HG03571 (cell line): ENCODE measurements around the gene CAMK2D.
"Not testable (repeated sequence)": the region's sequence is repeated elsewhere in the genome, so short reads cannot be mapped to it uniquely, and the experiment has no call there.

ENCODE experiments used
- ATAC-seq: cut with Tn5 transposase; IDR thresholded peaks from one replicate; pipeline ENCODE4 v1.9.1; 2021; ENCODE audit not compliant: unreplicated experiment

Gene CAMK2D

DNA sequence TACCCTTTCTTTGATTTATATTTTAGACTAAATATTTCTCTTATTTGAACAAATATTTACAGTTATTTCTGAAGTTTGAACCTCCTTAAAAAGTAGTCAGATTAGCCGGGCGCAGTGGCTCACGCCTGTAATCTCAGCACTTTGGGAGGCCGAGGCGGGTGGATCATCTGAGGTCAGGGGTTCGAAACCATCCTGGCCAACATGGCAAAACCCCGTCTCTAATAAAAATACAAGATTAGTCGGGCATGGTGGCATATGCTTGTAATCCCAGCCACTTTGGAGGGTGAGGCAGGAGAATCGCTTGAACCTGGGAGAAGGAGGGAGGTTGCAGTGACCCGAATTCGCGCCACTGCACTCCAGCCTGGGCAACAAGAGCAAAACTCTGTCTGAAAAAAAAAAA is 2.4 kb upstream of the CAMK2D start:
- ATAC-seq, result not testable (repeated sequence)

DNA sequence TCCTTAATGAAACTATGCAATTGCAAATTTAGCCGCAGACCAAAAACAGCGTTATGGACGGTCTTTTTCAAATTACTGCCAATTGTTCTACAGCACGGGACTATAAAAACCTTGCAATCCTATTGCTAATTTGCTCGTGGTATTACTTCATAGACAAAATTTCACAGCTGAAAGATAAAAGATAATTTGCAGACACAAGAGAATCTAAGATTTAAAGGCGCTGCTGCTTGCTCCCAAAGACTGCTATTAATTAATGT is 1.4 kb upstream of the CAMK2D start:
- ATAC-seq, result no peak

DNA sequence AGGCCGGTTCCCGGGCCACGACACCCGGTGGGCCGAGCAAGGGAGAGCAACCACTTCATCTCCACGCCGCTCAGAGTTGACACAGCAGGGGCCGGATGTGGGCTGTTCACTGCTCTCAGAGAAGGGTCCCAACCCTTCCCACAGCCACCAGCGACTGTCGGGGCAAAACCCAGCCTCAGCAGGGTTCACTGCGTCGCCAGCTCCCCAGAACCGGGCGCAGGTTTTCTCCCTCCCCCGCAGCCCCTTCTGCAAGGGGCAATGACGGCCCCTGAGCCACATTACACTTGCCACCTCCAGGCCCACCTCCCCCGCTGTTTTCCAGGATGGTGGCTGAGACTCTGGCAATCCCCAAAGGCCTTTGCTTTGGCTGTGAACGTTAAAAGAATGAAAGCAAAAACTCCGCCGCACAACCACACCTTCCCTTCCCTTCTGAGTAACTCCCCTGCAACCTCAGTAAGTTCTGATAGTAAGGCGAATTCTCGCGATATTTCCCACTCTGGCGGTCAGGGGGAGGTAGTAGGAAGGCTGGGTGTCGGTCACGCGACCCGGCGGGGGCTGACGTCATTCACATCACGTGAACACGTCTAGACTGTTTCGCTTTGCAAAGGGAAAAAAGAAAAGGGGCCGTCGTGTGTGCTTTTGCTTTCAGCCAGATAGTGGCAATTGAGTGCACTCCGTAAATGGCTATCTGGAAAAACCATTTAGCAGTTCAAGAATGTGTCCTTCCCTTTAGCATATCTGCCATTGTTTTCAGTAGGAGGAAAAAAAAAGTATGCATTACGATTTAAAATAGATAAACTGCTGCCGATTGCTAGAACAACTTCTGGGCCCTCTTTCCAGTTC is 869 bp upstream of the CAMK2D start:
- ATAC-seq, result peak; percentile 59

DNA sequence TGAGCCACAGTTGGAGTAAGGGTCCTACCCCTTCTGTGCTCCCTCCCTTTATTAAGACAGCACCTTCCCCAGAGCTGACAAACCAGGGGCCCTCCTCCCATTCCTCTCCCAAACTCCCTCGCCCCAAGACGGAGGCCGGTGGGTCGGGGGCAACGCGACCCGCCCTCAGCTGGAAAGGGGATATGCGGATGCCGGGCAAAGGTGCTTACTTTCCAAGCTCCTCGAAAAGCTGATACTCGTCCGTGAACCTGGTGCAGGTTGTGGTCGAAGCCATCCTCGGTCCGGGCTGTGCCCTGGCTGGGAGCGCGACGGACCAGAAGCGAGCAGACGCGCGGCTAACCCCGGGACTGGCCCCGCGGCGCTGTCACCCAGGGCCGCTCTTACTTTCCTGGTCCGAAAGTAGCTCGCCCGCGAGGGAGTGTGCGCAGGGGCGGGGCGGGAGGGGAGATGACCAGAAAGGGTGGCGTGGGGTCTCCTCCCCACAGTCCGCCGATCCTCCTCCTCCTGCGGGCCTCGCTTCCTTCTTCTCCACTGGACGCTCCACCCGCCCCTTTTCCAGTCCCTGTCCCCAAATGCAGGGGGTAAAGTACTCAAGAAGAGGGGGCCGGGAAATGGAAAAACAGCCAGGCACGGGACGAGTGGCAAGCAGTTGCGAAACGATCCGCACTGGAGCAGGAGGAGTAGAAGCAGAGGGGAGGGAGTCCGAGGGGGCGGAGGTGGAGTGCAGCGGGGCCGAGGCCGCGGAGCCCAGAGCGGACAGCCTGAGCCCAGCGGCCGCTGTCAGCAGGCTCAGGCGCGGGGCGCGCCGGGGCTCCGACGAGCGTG is 531 bp downstream of the CAMK2D start:
- ATAC-seq, result peak; percentile 14

DNA sequence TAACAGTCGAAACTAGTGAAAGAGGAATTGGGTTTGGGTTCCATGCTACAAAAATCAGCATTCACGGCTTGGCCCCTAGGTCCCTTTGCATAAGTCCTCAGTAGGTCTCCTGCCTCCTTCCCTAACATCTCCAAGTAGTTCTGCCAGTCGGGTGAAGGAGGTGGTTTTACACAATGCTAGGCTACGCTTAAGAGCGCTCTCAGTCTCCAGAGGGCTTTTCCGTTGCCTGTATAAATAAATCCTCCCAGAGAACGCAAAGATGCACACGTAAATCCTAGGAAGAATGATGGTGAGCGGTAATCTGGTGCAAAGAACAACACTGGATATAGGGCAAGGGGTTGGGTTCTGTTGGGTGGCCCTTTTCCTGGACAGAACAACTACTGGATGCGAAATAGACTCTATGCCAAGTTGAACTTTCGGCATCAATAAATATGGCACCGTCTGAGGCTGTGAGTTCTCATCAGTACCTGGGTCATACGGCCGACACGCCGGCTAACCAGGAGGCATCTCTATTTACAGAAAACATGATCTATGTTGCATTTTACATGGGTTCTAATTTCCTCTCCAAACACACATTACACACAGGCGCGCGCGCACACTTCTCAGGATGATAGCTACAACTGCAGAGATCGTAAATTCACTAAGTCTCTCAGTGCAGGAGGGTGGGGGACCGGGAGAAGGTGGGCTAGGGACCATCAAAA is 1.3 kb downstream of the CAMK2D start:
- no peak for ATAC-seq

DNA sequence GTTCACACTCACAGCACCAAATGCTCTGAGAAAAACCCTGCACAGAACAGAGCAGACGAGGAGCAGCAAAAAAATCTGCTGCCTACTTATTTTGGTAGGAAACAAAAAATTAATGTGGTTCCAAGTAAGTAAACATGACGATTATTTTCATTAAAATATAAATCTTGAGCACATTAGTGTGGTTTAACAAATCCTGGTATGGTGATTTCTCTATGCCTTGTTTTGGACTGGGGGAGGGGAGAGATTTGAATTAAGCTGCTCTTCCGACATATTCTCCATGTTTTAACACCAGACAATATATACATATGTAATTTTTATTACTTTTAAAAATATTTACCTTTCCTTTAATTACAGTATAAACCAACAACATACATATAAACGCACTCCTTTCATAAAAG is 1.8 kb downstream of the CAMK2D start:
- ATAC-seq, result no peak

DNA sequence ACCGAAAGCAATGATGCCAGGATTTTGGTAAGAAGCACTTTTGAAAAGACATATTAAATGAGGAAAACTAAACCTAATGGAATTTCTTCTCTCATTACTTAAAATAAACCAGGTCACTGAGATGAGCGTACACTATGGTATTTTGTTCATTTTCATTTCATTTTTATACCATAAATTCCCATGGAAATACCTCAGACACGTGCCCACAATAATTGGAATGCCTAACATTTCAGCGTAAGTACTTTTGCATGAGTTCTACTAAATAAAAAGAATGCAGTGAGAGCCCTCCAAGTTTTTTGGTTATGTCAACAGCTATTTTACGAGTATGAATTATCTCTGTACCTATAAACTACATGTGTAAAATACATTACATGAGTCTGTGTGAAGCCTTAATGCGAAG is 3.2 kb downstream of the CAMK2D start:
- no peak for ATAC-seq

DNA sequence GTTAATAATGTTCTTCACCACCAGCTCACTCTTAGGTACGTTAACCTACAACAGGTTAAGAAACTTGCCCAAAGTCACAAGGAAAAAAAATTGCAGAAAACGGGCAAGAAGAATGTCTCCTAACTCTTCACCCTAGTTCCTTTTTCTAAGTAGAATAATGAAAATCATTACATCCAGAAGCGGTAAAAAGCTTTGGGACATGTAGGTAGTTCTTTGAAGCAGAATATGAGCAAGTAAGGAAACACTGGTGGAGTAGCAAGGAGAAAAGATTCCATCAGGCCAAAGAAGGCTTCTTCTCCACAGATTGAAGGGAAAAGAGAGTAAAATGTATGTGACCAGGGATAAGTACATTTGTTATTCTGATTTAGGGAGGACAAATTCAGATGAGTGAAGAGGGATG is 4.1 kb downstream of the CAMK2D start:
- ATAC-seq, result no peak

DNA sequence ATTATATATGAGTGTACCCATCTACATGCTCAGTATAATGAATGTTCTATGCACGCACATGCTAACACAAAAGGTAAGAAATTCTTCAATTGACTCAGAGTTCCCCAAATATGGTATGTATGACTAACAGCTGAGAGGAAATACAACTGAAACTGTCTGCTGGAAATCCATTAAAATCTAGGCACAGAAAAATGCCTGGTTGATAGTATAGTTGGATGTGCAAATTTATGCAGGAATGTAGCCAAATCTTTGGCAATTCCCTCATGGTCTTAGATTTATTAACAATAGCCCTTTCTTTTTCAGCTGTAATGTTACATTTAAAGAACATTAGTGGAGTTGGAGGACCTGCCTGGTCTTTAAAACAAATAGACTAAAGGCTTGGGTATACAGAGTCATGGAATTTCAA is 5.5 kb downstream of the CAMK2D start:
- ATAC-seq, result peak; percentile 66

DNA sequence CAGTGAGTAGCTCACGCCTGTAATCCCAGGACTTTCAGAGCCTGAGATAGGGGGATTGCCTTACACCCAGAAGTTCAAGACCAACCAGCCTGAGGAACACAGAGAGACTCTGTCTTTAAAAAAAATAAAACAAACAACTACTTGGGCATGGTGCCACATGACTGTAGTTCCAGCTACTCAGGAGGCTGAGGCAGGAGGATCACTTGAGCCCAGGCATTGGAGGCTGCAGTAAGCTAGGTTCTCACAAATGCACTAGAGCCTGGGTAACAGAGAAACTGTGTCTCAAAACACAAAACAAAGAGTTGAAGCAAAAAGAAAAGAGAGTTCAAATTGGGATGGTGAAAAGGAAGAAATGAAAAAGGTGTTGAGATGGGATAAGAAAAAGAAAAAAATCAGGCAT is 10.8 kb downstream of the CAMK2D start:
- ATAC-seq, result no peak

DNA sequence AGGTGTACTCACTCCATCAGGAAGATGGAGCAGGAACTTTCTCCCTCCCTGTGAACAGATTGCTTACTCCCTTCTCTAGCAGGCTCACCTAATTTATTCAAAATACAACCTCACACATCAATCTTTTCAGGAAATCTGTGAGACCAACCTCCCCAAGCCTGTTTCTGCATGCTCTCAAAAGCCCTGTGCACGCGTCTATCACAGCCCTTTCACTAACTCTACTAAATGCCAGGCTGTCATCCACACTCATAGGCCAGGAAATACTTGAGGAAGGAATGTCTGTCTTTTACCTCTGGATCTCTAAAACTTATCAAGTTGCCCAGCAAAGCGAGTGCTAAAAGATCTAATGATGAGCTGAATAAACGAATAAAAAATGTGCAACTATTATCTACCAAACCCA is 11.2 kb downstream of the CAMK2D start:
- ATAC-seq, result no peak

DNA sequence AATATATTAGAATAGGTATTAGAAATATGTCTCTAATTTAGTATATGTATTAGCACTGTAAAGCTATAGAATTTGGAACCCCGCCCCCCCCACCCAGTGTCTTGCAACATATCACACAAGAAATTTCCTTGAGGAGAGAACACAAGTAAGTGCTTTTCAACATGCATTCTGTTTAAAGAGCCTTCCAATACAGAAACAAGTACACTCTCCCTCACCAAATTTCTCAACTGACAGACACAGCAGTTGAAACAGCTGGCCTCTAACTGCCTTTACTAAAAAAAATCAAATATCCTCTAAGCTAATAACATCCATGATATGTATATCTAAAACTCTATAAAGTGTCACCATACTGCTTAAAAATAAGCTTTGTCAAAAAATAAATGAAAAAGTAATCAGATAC is 12.4 kb downstream of the CAMK2D start:
- ATAC-seq, result no peak

DNA sequence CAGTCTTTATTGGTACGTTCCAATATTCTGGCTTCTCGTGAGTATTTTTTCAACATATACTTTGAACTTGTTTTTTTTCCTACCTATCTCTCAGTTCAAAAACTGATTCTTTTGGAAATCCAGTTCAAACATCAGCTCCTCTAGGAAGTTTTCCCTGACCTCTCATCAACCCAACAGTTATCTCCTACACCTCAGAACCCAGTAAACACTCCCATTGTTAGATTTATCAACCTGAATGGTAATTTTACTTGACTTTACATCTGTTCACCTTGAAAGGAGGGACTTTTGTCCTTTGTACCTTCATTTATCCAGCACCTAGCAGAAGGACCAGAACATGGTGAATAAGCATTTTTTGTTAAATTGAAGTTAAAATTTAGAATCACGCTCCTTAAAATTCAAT is 13.6 kb downstream of the CAMK2D start:
- ATAC-seq, result no peak

DNA sequence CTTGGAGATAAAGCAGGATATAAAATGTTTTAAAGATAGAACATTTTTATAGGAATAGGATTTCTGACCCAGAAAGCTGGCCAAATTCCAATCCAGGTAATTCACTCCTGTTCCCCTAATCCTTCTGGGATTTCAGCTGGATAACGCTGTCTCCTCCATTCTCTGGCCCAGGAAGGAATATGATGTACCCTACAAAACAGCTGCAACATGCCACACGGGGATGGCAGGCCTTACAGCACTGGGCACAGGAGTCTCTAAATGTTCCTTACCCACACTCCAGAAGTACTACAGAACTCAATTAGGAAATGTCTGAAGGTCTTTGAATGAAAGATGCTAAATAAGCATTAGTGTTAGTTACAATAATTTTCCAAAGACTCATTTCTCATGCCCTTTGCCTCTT is 15.8 kb downstream of the CAMK2D start:
- no peak for ATAC-seq

DNA sequence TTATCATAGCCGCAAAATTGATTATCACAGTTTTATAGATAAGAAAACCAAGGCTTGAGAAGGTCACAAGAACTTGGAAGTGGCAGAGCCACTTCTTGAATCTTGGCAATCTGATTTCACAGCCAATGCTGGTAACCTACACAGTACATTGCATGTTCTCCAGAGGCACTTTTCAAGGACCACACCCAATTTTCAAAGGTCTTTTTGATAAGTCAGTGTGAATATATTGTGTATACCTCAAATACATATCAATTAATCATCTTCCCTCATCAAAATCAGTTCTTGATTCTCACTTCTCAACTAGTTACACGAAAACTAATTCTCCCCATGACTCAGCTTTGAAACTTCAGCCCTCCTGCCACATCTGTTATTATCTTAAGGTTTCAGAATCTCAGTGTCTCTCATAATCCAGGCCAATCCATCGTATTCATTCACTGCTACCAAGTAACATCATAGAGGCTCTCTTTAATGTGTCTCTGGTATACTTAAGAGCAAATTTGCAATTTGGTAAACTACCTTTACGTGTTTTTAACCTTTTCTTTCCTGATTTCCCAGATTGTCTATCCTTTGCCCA is 16.8 kb downstream of the CAMK2D start:
- ATAC-seq, result no peak

DNA sequence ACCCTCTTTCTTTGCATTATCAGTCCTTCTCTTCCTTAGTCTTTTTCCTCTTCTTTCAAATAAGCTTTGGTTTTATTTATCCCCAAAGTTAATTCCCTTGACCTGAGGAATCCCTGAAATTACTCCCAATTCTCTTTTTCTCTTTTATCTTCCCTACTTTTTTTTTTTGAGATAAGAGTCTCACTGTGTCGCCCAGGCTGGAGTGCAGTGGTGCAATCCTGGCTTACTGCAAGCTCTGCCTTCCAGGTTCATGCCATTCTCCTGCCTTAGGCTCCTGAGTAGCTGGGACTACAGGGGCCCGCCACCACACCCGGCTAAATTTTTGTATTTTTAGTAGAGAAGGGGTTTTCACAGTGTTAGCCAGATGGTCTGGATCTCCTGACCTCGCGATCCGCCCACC is 17.8 kb downstream of the CAMK2D start:
- no peak for ATAC-seq

DNA sequence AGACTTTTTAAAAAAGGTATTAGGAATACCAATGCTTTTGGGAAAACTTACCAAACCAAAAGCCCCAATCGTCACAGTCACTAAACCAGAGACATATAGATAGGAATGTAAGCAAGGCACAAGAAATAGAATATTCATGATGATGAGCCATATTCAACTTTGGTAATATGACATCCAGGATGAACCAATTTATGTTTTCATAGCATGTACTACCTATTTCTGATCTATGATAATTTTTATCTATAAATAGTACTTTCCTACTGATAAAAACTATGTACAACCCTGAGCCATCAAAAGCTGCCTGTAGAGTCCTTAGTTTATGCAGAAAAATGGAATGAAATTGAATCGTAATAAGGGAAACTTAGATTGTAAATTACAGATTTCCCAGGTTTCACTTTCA is 18.9 kb downstream of the CAMK2D start:
- ATAC-seq, result no peak

DNA sequence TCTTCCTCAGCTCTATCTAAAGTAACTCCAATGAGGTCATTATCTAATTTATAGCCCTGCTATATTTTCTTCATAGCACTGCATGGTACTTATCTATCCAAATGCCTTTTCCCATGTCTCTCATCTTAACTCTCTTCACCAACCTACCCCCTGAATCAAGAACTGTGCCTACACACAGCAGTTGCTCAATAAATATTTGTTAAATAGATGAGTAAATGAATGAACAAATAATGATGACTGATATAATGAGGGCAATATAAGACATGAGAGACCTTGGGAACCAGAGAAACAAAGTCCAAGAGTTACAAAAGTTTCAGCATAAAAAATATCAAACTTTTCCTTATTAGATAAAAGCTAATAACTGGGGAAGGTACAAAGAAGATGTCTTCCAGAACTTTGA is 19.6 kb downstream of the CAMK2D start:
- ATAC-seq, result no peak

DNA sequence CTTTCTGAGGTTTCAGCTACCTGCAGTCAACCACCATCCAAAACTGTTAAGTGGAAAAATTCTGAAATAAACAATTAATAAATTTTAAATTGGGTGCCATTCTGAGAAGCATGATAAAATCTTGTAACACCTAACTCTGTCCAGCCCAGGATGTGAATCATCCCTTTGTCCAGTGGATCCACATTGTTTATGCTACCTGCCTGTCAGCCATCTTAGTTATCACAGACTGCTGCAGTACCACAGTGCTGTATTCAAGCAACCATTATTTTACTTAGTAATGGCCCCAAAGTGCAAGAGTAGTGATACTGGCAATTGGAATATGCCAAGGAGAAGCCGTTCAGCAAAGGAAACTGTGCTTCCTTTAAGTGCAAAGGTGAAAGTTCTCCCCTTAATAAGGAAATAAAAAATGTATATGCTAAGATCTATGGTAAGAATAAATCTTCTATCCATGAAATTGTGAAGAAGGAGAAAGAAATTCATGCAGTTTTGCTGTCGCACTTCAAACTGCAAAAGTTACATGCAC is 20.6 kb downstream of the CAMK2D start:
- no peak for ATAC-seq

DNA sequence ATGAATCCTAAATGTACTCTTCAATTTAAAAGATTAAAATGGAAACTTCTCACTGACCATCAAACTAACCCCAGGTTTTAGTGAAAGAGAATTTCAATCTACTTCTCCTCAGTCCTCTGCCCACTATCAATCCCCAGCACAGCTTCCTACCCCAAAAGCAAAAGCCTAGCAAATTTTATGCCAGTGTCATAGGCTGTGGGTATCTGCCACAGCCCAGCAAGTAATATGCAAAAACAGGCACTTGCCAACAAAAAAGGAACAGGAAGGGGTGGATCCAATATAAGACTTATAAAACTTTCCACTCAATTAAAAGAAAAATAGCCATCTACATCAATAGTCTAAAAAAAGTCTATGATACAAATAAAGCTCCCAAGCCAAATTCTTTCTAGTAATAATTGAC is 22.3 kb downstream of the CAMK2D start:
- no peak for ATAC-seq

DNA sequence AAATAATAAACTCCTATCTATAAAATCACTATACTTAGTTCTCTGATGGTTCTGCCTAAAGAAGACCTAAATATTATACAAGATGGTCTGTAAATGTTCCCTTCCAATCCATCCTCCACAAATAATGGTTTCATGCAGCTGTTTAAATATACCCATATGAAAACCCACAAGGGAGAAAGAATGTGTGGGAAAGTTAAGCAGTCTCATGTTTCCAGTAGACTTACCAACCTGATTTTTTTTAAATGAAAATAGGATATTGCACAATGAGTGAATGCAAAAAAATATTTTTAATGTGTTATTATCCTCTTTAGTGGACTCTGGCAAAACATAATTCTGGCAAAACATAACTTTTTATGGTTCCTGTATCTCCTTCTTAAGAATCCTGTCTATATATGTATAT is 23.3 kb downstream of the CAMK2D start:
- no peak for ATAC-seq
